Adipose tissue (tissue), 3 donors: ENCODE data around the gene ANK3. TPM values are rescaled to one million over a fixed set of nuclear protein-coding genes. Genes with fewer than 3 reads are reported as not detected.

Source experiments
- H3K27ac ChIP-seq: one replicate; pipeline ENCODE4 v1.5.1; 2013; ENCODE audit warnings: low read depth, low read length
- WGBS, 3 donors: extraction: QIAGEN DNeasy Blood & Tissue Kit; methylation state at CpG; one replicate each; pipeline ENCODE4 v1.1.7; 2013; 5-methylcytosine and 5-hydroxymethylcytosine counted together
- polyA plus RNA-seq, 3 donors: library from polyadenylated mRNA; stranded (reverse); fragments of 200-250 nt; gene quantifications; one replicate each; pipeline ENCODE4 v1.2.3, GENCODE V29; 2013
- donor health status: healthy with polysubstance abuse.
- donor health status: Bipolar disorder and iron deficiency.
- donor health status: healthy.

Gene ANK3
- polyA plus RNA-seq, 3 donors = 5.1 to 10.7 (median 7.9) TPM

DNA sequence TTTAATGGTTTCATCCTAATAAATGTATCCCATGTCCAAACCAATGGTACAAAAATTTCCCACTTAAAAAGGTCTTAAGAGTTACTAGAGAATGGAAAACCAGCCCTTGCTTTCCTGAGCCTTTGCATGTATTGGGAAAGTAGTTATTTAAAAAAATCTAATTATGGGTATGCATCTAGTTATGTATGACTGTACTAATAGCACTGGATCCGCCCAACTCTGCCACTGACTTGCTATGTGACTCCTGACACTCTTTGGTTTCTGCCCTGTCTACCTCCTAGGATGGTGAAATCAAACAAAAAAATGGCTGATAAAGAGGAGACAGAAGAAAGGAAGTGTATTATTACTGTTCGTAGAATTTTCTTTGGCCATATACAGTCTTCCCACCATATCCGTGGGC, 372.9 kb downstream of the ANK3 start:
- H3K27ac ChIP-seq = no peak overlapping the region
- WGBS, 3 donors = 93 to 97% (median 94%) methylated on average over 3 of the region's 3 CpGs

DNA sequence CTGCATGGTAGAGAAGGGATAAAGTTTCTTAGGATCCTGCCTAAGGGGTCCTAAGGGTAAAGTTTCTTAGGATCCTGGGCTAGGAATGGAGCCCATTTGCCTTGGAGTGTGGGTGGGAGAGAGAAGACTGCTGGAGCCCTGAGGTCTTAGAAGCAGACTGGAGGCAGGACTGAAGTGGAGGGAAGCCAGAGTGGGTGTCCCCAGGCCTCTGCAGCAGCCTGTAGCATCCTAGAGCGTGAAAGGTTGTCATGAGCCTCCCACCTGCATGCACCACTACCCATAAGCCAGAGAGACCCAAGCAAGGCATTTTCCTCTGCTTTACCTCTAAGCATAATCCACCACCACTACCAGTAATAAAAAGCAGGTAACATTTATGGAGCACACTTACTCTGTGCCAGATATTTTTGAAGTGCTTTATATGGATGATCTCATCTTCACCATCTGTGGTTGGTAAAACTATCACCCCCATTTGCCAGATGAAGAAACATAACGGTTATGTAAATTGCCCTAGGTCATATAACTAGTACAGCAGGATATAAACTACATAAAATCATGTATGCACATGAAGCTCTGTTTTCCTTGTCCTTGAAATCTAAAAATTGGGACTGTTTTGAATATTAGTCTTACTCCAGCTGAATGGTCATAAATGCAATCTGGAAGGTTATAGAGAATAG, 379.8 kb downstream of the ANK3 start:
- 73 to 90% (median 80%) methylated on average over 2 of the region's 2 CpGs for WGBS, 3 donors
- no peak overlapping the region for H3K27ac ChIP-seq

DNA sequence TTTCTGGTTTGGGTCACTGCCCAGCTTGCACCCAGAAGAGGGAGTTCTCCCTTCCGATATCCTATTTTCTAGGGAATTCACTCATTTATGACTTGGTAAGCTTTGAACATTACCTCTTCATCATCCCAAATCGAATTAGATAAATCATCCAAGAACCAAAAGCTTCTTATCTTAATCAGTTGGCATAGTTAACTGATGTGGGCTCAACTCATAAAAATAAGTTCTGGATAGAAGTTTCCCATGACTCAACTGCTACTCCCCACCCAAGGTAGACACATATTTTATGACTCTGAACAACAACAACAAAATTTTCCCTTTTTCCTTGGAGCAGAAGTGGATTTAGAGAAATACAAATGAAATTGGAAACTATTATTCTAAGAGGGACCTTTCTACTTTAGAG, 380.4 kb downstream of the ANK3 start:
- H3K27ac ChIP-seq = no peak overlapping the region
- WGBS, 3 donors = 69 to 70% (median 69%) methylated on average over 2 of the region's 2 CpGs

DNA sequence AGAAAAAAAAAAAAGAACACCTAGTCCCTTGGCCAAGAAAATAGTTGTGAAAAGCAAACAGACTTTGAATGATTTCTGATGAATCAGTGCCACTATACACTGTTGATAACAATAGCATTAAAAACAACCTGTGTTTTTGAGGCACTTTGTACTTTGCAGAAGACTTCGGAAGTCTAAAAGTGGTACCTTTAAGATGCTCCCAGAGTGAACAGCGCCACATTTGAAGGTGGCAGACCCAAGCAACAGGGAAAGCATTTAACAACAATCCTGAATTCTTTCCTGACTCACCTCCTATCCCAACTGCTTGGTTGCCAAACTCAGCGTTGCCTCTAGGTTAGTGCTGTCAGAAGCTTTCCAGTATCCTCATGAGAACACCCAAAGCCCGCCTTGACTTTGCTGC, 380.9 kb downstream of the ANK3 start:
- WGBS, 3 donors = 83 to 90% (median 86%) methylated on average over 4 of the region's 4 CpGs
- H3K27ac ChIP-seq = no peak overlapping the region

DNA sequence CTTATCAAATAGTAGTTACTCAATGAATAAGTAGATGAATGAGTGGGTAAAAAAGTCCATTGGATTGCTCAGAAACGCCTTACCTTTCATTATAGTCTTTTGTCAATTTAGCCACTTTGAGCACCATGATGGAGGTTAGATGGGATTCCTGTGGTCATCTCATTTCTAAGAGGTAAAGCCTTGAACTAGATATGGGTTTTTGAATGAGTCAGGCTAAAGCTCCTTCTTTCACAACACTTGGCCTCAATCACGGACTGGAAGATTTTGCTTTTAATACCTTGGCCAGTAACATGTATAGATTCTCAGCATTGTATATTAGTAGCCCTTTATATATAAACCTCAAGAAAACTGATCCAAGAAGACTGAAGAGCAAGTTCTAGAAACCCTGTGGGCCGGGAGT, 383.6 kb downstream of the ANK3 start:
- no peak overlapping the region for H3K27ac ChIP-seq
- 87 to 92% (median 89%) methylated on average over 3 of the region's 3 CpGs for WGBS, 3 donors

DNA sequence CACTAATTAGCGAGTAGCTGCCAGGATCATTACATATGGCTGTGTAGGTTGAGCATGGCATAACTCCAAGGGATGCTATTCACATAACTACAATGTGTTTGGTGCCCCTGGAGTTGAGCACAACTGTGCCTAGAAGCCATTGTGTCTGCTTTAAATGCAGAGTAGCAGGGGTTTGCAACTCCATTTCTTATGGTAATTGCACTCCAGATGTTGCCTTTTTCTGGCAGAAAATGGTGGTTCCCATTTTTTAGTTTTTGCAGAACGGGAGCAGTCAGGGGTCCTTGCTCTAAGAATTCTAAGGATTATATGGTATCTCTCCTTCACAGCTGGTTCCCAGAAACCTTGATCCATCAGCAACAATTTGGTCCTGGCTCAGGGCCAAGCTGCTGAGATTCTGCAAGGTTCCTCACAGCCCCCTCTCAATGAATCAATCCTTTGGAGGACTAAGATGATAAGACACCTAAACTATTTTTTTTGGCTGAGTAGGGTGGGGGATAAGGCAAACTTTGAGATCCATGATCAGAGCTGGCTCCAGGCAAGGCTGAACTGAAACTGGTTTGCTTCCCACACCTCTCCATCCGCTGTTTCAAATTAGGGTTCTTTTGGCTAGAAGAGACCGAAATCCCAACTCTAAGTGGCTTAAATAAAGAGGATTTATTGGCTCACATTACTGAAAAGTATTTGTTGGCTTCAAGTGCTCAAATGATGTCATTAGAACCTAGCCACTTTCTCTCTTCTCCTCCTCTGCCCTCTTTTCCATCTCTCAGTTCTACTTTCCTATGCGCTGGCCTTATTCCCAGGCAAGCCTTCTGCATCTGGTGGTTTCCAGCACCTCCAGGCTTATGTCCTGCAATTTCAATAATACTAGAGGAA, 385.8 kb downstream of the ANK3 start:
- WGBS, 3 donors = 71 to 90% (median 72%) methylated on average over 5 of the region's 5 CpGs
- H3K27ac ChIP-seq = no peak overlapping the region

DNA sequence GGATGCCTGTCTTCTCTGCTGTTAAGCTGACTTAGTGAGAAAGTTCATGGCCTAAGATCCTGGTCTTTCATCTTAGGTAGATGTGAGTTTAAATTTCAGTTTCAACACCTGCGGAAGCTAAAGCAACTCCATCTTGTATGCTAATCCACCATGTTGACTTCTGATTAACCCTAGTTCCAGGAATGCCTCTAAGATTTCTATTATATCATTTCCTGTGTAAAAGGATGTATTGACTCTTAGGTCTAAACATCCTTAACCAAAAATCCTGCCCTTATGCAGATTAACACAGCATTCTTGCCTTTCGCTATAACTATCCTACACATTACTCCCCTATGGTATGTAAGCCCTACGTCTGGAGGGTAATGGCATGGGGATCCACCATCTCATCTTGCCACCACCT, 388.9 kb downstream of the ANK3 start:
- H3K27ac ChIP-seq = no peak overlapping the region
- WGBS, 3 donors = 92 to 98% (median 94%) methylated on average over 3 of the region's 3 CpGs

DNA sequence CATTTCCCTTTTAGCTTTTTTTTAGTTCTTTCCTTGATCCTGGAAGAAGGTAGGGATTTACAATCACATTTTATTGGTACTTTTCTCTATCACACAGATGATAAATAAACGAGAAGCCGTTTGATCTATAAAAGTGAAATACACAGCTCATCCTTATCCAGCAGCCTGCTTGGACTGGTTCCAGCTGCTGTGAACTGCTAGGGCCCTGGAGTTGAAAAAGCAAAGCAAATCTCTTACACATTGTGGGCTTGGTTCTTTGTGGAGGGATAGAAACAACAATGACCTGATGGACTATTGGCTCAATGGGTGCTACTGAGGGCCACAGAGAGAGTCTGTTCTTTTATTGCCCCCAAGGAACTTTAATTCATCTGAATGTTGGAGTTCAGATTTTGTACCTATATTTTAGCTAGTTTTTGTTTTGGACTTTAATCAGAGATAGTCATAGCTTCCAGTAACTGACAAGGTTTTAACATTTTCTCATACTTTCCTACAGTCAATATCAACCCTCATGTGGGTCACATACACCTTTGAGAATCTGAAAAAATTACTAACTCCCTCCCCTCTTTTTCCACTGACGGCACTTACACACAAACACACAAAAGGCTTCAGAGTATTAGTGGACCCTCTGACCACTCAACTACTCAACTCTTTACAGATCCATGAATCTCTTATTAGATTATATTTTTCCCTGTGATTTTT, 391.7 kb downstream of the ANK3 start:
- 61 to 67% (median 61%) methylated on average over 3 of the region's 3 CpGs for WGBS, 3 donors
- no peak overlapping the region for H3K27ac ChIP-seq

DNA sequence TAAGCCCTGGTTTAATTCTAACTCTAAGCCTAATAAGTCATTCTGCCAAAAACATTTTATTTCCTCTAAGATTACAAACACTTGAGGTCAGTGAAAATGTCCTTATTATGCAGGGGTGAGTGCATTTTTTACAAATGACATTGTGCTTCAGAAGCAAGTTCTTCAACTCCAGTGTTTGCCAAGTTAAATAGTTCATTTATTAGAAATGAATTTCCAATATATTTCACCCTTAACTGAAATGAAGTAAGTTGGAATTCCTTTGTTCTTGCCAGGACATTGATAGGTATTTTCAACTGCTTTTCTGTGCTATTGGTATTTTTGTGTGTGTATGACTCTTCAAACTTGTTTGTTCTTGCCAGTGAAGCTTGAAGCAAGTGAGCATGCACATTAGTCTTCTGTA, 393.8 kb downstream of the ANK3 start:
- no peak overlapping the region for H3K27ac ChIP-seq

DNA sequence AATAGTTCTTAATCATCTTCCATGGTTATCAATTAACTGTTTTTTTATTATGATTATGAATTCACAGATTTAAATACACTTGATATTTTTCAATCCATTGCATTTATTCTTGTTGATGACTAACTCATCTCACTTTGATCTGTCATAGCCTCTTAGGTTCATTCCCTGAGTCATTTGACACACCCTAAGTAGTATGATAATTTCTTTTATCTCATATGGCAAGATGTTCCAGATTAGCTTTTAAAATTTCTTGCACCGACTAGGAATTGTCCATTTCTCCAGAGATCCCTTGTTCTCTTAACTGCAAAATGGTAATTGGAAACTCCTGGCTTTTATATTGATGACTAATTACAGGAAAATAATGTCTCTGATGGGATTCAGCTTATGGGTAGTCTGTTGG, 395.7 kb downstream of the ANK3 start:
- no peak overlapping the region for H3K27ac ChIP-seq
- 61 to 87% (median 62%) methylated on average over 1 of the region's 1 CpG for WGBS, 3 donors

DNA sequence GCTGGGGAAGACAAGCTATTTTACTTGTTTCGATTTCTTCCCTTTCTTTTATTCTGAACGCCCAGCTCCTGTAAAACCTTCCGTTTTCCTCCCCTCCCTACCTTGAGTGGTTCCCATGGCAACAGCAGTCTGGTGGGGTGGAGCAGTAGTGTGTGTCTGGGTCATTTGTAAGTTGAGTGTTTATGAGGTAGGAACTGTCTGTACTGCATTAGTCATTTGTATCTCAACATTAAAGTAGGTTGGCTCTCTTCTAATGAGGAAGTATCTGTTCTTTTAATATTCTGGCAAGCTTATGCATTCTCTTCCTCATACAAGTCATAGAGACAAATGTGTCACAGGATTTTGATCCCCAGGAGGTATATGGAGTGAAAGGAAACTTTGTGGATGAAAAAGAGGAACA, 398.0 kb downstream of the ANK3 start:
- 4 to 39% (median 5%) methylated on average over 3 of the region's 3 CpGs for WGBS, 3 donors
- H3K27ac ChIP-seq = no peak overlapping the region

DNA sequence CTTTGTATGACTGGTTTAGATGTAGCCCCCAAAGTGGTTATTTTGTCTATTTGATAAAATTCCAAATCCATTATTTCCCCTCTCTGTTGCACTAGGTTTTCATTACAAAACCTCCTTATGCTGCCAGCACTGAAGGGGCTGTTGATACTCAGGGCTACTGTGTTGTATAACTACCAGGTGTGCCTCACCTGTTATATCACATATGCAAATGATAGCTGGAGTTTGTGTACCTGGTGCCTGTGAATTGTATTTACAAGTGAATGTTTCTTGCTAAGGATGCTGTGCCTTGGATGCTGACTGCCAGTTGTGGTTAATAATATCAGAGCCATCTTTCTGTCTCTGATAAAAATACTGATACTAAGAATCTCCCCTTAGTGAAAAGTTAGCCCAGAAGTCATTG, 398.6 kb downstream of the ANK3 start:
- H3K27ac ChIP-seq = no peak overlapping the region

DNA sequence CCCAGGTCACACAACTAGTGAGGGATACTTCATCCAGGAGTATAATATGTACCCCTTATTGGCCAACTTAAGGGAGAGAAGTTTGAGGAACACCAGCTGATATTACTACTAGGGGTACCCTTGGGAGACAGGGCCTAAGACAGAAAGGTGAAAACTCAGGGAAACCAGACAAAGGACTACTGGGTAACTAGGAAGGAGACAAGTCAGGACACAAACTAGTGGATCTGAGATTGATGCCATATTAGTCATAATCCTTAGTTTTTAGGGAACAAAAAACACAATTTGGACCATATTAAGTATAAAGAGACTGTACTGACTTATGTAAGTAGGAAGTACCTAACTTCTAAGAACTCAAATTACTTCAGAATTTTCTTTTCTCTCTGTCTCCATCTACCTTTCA, 404.0 kb downstream of the ANK3 start:
- no peak overlapping the region for H3K27ac ChIP-seq

DNA sequence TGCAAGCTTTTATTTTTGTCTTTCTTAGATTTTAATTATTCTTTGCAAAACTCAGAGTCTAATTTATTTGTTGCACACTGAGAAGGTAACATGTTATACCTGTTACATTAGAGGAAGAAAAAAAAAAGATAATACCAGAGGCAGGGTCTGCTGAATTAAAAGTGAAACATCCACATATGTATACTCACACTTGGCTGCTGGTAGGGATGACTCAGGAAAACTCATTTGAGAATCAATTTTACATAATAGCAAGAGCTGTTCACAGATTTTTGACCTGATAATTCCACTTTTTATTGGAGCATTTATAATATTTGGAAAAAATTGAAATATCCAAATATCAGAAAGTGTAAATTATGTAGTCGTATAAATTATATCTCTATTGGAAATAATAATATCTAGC, 405.3 kb downstream of the ANK3 start:
- H3K27ac ChIP-seq = no peak overlapping the region
- WGBS, 3 donors = 93 to 97% (median 96%) methylated on average over 1 of the region's 1 CpG

DNA sequence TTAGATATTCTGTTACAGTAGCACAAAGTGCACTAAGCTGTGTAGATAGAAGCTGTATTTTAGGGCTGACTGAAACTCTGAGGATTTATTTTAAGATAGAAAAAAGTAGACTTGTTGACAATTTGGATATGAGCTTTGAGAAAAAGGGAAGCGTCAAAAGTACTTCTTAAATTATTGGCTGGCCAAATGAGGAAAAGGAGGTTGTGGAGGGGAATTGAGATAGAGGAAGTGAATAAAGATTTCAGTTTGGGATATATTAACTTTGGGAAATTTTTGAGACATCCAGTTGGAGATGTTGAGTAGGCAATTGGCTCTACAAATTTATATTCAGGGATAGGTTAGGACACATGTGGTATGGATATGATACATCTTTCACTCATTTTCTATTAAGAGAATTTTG, 409.3 kb downstream of the ANK3 start:
- WGBS, 3 donors = 83 to 98% (median 87%) methylated on average over 1 of the region's 1 CpG
- H3K27ac ChIP-seq = no peak overlapping the region

DNA sequence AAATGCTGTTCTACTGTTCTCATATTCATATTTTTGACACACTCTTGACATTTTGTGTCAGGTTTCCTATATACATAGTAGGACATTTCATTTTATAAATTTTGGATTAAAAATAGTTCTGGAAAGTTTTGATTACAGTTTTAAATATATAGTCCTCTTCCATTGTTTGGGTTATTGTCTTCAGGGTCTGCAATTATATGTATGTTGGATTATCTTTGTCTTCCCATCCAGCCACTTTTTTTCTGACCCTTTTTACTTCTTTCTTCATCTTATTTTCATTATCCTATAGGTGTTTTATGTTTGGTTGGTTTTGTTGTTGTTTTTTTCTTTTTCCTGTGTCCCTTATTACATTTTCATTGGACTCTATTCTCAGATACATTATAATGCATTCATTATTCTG, 412.2 kb downstream of the ANK3 start:
- H3K27ac ChIP-seq = no peak overlapping the region

DNA sequence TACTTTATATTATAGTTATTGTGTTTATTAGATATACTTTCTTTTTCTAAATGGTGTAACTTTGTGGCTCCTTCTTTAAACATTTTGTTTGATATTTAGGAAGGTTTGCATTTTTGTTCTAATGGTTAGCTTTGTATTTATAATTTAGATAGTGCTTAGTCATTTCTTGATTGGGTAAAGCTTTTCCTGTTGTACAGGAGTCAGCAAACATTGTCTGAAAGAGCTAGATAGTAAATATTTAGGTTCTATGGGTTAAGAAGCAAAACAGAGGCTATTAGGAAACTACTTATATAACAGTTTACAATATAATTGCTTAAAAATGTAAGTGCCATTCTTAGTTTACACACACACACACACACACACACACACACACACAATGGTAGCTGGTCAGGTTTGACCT, 412.8 kb downstream of the ANK3 start:
- H3K27ac ChIP-seq = no peak overlapping the region
